ENCODE measurements around the gene SYT13. TPM values are rescaled to one million over a fixed set of nuclear protein-coding genes. Genes with fewer than 3 reads are reported as not detected.

Gene SYT13
- total RNA-seq, 4 donors from 2014 or later: 0.23 to 0.83 (median 0.42) TPM; not detected in 1

DNA sequence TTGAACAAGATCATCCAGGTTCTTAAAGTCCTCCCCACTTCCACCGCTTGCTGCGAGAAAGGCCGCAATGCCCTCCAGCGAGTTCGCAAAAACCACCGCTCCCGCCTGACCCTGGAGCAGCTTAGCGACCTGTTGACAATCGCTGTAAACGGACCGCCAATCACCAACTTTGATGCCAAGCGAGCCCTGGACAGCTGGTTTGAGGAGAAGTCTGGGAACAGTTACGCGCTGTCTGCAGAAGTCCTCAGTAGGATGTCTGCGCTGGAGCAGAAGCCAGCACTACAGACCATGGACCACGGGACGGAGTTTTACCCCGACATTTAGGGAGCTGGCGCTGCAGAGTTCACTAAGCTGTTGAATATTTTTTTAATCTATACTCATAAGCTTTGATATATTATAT is 58.3 kb downstream of the SYT13 start:
- no peak for TF ChIP-seq CTCF (IDR thresholded peaks at IDR 0.05)
- no peak for TF ChIP-seq POLR2A (IDR thresholded peaks at IDR 0.05; ENCODE audit: low read depth)
- no peak for TF ChIP-seq EP300 (IDR thresholded peaks at IDR 0.05)
- no peak for TF ChIP-seq POLR2AphosphoS5 (IDR thresholded peaks at IDR 0.05)
- no peak overlapping the region for H3K27ac ChIP-seq (replicated peaks in 1 of 4)
- no peaks in the 10 kb centered on the region for H3K4me1 ChIP-seq
- intact Hi-C loops (cut with DNase I): no loop called here
- H3K36me3 ChIP-seq: peaks cover 18 to 59% (median 43%) of the 10 kb centered on the region in 4 donors
- H3K9me3 ChIP-seq: no peaks in the 10 kb centered on the region
- 93% methylated on average over 19 of the region's 19 CpGs for WGBS
- no peaks in the 10 kb centered on the region for H3K27me3 ChIP-seq
- H3K4me3 ChIP-seq: no peak overlapping the region
- DNase-seq (ENCODE audit: extremely low spot score): no peak

- Histone ChIP-seq H3K27me3 (no peaks in the 10 kb centered on the region), H3K9me3 (no peaks in the 10 kb centered on the region), H3K27ac (replicated peaks in 1 of 4) (no peak overlapping the region), H3K4me1 (no peaks in the 10 kb centered on the region), H3K36me3 (peaks cover 19 to 68% (median 48%) of the 10 kb centered on the region in 4 donors), H3K4me3 (no peak overlapping the region)
- WGBS: 100% methylated on average over 4 of the region's 21 CpGs
- TF ChIP-seq EP300 (IDR thresholded peaks at IDR 0.05): no peak
- TF ChIP-seq CTCF (IDR thresholded peaks at IDR 0.05): no peak
- TF ChIP-seq POLR2A (IDR thresholded peaks at IDR 0.05; ENCODE audit: low read depth): no peak
- TF ChIP-seq POLR2AphosphoS5 (IDR thresholded peaks at IDR 0.05): no peak
- DNase-seq (ENCODE audit: extremely low spot score): no peak
- intact Hi-C loops (cut with DNase I): no loop called here
These were observed 59.2 kb downstream of the SYT13 start for GRCh38 chr11:45226901-45227300.

DNA sequence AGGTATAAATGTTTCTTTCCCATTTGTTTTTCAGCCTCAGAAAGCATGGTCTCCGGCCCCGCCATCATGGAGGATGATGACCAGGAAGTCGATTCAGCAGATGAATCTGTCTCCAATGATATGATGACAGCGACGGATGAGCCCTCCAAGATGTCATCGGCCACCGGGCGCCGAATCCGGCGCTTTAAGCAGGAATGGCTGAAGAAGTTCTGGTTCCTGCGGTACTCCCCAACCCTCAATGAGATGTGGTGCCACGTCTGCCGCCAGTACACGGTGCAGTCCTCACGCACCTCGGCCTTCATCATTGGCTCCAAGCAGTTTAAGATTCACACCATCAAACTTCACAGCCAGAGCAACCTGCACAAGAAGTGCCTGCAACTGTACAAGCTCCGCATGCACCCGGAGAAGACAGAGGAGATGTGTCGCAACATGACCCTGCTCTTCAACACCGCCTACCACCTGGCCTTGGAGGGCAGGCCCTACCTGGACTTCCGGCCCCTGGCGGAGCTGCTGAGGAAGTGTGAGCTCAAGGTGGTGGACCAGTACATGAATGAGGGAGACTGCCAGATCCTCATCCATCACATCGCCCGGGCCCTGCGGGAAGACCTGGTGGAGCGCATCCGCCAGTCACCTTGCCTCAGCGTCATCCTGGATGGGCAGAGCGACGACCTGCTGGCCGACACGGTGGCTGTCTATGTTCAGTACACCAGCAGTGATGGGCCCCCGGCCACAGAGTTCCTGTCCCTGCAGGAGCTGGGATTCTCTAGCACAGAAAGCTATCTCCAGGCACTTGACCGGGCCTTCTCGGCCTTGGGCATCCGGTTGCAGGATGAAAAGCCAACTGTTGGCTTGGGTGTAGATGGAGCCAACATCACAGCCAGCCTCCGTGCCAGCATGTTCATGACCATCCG is 59.9 kb downstream of the SYT13 start:
- no peak overlapping the region for H3K4me3 ChIP-seq
- DNase-seq (ENCODE audit: extremely low spot score): no peak
- 97% methylated on average over 27 of the region's 39 CpGs for WGBS
- peaks cover 23 to 74% (median 54%) of the 10 kb centered on the region in 4 donors for H3K36me3 ChIP-seq
- intact Hi-C loops (cut with DNase I): no loop called here
- TF ChIP-seq EP300 (IDR thresholded peaks at IDR 0.05) (no peak), POLR2A (IDR thresholded peaks at IDR 0.05; ENCODE audit: low read depth) (no peak), CTCF (IDR thresholded peaks at IDR 0.05) (no peak), POLR2AphosphoS5 (IDR thresholded peaks at IDR 0.05) (no peak)
- no peaks in the 10 kb centered on the region for H3K9me3 ChIP-seq
- H3K4me1 ChIP-seq: no peaks in the 10 kb centered on the region
- no peak overlapping the region for H3K27ac ChIP-seq (replicated peaks in 1 of 4)
- H3K27me3 ChIP-seq: no peaks in the 10 kb centered on the region

- intact Hi-C loops (cut with DNase I): no loop called here
- 91% methylated on average over 1 of the region's 1 CpG for WGBS
These were observed 60.9 kb downstream of the SYT13 start for GRCh38 chr11:45225277-45225676.

GRCh38 chr11:45224766-45225165 is 61.4 kb downstream of the SYT13 start:
- H3K36me3 ChIP-seq: peaks cover 28 to 86% (median 67%) of the 10 kb centered on the region in 4 donors
- intact Hi-C loops (cut with DNase I): no loop called here

More at GRCh38 chr11:45225277-45225676, 60.9 kb downstream of the SYT13 start:
- TF ChIP-seq EP300 (IDR thresholded peaks at IDR 0.05): no peak
- no peak for DNase-seq (ENCODE audit: extremely low spot score)
- Histone ChIP-seq H3K9me3 (no peaks in the 10 kb centered on the region), H3K27me3 (no peaks in the 10 kb centered on the region), H3K36me3 (peaks cover 23 to 81% (median 63%) of the 10 kb centered on the region in 4 donors), H3K4me1 (no peaks in the 10 kb centered on the region), H3K4me3 (no peak overlapping the region), H3K27ac (replicated peaks in 1 of 4) (no peak overlapping the region)

More at GRCh38 chr11:45224766-45225165, 61.4 kb downstream of the SYT13 start:
- no peak overlapping the region for H3K4me3 ChIP-seq
- H3K27ac ChIP-seq (replicated peaks in 1 of 4): no peak overlapping the region
- H3K4me1 ChIP-seq: no peaks in the 10 kb centered on the region
- no peak for DNase-seq (ENCODE audit: extremely low spot score)
- no peaks in the 10 kb centered on the region for H3K27me3 ChIP-seq
- 98% methylated on average over 11 of the region's 11 CpGs for WGBS
- TF ChIP-seq POLR2A (IDR thresholded peaks at IDR 0.05; ENCODE audit: low read depth): no peak
- no peak for TF ChIP-seq CTCF (IDR thresholded peaks at IDR 0.05)
- TF ChIP-seq POLR2AphosphoS5 (IDR thresholded peaks at IDR 0.05): no peak
- no peak for TF ChIP-seq EP300 (IDR thresholded peaks at IDR 0.05)
- H3K9me3 ChIP-seq: no peaks in the 10 kb centered on the region

All from esophagus muscularis mucosa (tissue), 4 donors.